Mucosa of descending colon (tissue), 3 donors: ENCODE results near the gene ROBO1. TPM values are rescaled to one million over a fixed set of nuclear protein-coding genes. Genes with fewer than 3 reads are reported as not detected.

ENCODE experiments used
- ATAC-seq: fragments of 200-7000 bp; cut with Tn5 transposase; one replicate; pipeline ENCODE4 v1.9.1; 2020; ENCODE audit warnings: mild to moderate bottlenecking, moderate library complexity
- DNase-seq, 3 donors: peaks; one replicate each; pipeline ENCODE4 v3.0.0-alpha.2; 2020
- H3K36me3 ChIP-seq: fragments of 200-600 bp; one replicate; pipeline ENCODE4 v1.8.0; 2021; ENCODE audit warnings: low read depth, mild to moderate bottlenecking
- H3K4me1 ChIP-seq: fragments of 200-600 bp; one replicate; pipeline ENCODE4 v1.8.0; 2021; ENCODE audit warnings: low read depth, mild to moderate bottlenecking
- H3K4me3 ChIP-seq: fragments of 200-600 bp; one replicate; pipeline ENCODE4 v1.8.0; 2021; ENCODE audit warnings: mild to moderate bottlenecking
- H3K9me3 ChIP-seq: fragments of 200-600 bp; one replicate; pipeline ENCODE4 v1.8.0; 2021; ENCODE audit warnings: mild to moderate bottlenecking
- intact Hi-C, 2 donors: fragments of 100-400 bp; cut with DNase I in 1 of 2; cut with micrococcal nuclease in 1 of 2; formaldehyde crosslinking; loops; one replicate each; pipeline versions ENCODE4 v1.11.0 to v1.11.1; 2022; cut with DNase I, micrococcal nuclease
- microRNA-seq: library from miRNA; unstranded; fragments of <30 nt; microRNA quantifications from one replicate; pipeline ENCODE4, GENCODE V29; 2019
- total RNA-seq, 3 donors: library from RNA; stranded (reverse); fragmentation: NEBNext Ultra II Directional in 2 of 3; extraction: Animal tissue kit (Norgen Biotek cat#: 25700) in 2 of 3; gene quantifications; one replicate each; pipeline versions ENCODE4 v1.2.1 to v1.2.4, GENCODE V29; 2021 to 2023
- TF ChIP-seq, protein P1 (sequence below): fragments of 200-600 bp; IDR thresholded peaks from one replicate; pipeline ENCODE4 v1.8.0; 2022; ENCODE audit warnings: antibody characterized with exemption, mild to moderate bottlenecking
- donor health status: DM: no; HTN: no; CAD: no; lungs with moderate emphysema.
- donor health status: DM: no; HTN: no; CAD: no.
- donor health status: DM: no; HTN: yes; CAD: no.

ROBO1 gene
- total RNA-seq, 3 donors from 2014 or later, result 4.3 to 22.7 (median 10.1) TPM

DNA sequence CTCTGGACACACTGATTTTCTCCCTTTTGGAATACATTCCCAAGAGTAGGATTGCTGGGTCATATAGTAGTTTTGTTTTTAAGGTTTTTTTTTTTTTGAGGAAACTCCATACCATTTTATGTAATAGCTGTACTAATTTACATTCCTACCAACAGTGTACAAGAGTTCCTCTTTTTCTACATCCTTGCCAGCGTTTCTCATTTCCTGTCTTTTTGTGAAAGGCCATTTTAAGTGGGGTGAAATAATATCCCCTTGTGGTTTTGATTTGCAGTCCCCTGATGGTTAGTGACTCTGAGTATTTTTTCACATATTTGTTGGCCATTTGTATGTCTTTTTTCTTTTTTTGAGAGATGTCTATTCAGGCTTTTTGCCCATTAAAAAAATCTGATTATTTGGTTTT, 1205.5 kb downstream of the ROBO1 start:
- intact Hi-C loops, result no loop called here
- no peaks in the 10 kb centered on the region for H3K9me3 ChIP-seq
- H3K36me3 ChIP-seq, result no peaks in the 10 kb centered on the region
- no peak for ATAC-seq
- no peak overlapping the region for H3K4me3 ChIP-seq
- no peak for DNase-seq
- no peaks in the 10 kb centered on the region for H3K4me1 ChIP-seq
- TF ChIP-seq, protein P1, sequence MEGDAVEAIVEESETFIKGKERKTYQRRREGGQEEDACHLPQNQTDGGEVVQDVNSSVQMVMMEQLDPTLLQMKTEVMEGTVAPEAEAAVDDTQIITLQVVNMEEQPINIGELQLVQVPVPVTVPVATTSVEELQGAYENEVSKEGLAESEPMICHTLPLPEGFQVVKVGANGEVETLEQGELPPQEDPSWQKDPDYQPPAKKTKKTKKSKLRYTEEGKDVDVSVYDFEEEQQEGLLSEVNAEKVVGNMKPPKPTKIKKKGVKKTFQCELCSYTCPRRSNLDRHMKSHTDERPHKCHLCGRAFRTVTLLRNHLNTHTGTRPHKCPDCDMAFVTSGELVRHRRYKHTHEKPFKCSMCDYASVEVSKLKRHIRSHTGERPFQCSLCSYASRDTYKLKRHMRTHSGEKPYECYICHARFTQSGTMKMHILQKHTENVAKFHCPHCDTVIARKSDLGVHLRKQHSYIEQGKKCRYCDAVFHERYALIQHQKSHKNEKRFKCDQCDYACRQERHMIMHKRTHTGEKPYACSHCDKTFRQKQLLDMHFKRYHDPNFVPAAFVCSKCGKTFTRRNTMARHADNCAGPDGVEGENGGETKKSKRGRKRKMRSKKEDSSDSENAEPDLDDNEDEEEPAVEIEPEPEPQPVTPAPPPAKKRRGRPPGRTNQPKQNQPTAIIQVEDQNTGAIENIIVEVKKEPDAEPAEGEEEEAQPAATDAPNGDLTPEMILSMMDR, result no peak

Small RNAs within 50 kb of the gene (microRNA-seq; reads per million reads assigned to microRNA genes)
- gene MIR3923, result not detected
